Erythroblast (primary cell): ENCODE measurements around the gene KRTAP27-1.

Source experiments
- GATA1 ChIP-seq: IDR thresholded peaks from 2 replicates; pipeline ENCODE4 v1.6.1; 2011; ENCODE audit warnings: low read depth, mild to moderate bottlenecking, control low read depth, low read length, moderate library complexity
- POLR2A ChIP-seq: IDR thresholded peaks from 2 replicates; pipeline ENCODE4 v1.6.1; 2011; ENCODE audit warnings: mild to moderate bottlenecking, low read length

DNA sequence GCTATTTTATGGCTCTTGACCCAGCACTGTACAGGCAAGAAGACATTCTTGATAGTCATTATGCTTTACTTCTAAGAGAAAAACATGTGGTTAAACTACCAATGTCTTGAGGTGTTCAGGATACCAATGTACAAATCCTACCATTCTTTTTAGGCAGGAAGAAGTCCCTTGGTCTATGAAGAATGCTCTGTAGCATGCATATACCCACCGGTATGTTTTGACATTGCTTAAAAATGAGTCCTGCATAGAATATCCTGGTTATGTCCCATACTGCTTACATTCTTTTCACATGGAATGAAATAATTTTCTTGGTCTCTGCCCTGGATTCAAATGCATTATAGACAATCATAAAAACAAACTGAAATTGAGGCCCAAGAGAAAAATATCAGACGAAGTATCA lies 4.8 kb downstream of the KRTAP27-1 start:
- TF ChIP-seq POLR2A (no peak), GATA1 (no peak)
